HEK293 (cell line): ENCODE measurements around the gene GAP43.

ENCODE experiments used
- CTCF ChIA-PET: fragments of 350-600 bp; formaldehyde crosslinking; extraction: SDS; loops from one replicate; lab custom pipeline; 2021; ENCODE audit warnings: antibody characterized with exemption; lab: Yijun Ruan, JAX
- POLR2A ChIA-PET: fragments of 300-600 bp; formaldehyde crosslinking; extraction: SDS; loops from one replicate; lab custom pipeline; 2020; ENCODE audit warnings: antibody characterized with exemption, inconsistent platforms; lab: Yijun Ruan, JAX
- H3K27ac ChIP-seq: fragments of 200-500 bp; sonication (Bioruptor generic); 2 replicates; pipeline ENCODE4 v1.5.1; 2014; ENCODE audit warnings: low read depth, low read length, control low read depth, inconsistent platforms; ENCODE audit errors: extremely low read depth
- H3K36me3 ChIP-seq, 2 experiments: fragments of 200-500 bp in 1 of 2; sonication (Bioruptor generic) in 1 of 2; 1 replicate in 1 of 2; 2 replicates in 1 of 2; pipeline ENCODE4 v1.5.1; 2014 to 2017; ENCODE audit warnings: inconsistent platforms in 2 of 2, low read length in 2 of 2; ENCODE audit not compliant: control insufficient read depth in 2 of 2, insufficient read depth in 1 of 2
- H3K4me1 ChIP-seq: fragments of 200-500 bp; sonication (Bioruptor generic); 2 replicates; pipeline ENCODE4 v1.5.1; 2014; ENCODE audit warnings: mild to moderate bottlenecking, low read length, inconsistent platforms; ENCODE audit not compliant: control insufficient read depth, insufficient read depth
- H3K4me3 ChIP-seq: 2 replicates; pipeline ENCODE4 v1.5.1; 2011; ENCODE audit warnings: low read depth, mild to moderate bottlenecking, control low read depth, low read length, moderate library complexity
- H3K9me3 ChIP-seq: fragments of 200-500 bp; sonication (Bioruptor generic); 2 replicates; pipeline ENCODE4 v1.5.1; 2014; ENCODE audit warnings: low read depth, low read length, inconsistent platforms; ENCODE audit not compliant: control insufficient read depth, insufficient read depth
- AEBP2 ChIP-seq: fragments of 450-650 bp; formaldehyde crosslinking; IDR thresholded peaks from 2 replicates; pipeline ENCODE4 v1.5.1; 2016; ENCODE audit warnings: missing biosample characterization, missing genetic modification characterization, borderline replicate concordance
- BCL11B ChIP-seq: fragments of 450-650 bp; formaldehyde crosslinking; IDR thresholded peaks from 2 replicates; pipeline ENCODE4 v1.5.1; 2016; ENCODE audit warnings: low read depth, missing biosample characterization, missing genetic modification characterization
- HIC1 ChIP-seq: fragments of 450-650 bp; formaldehyde crosslinking; IDR thresholded peaks from 2 replicates; pipeline ENCODE4 v1.5.1; 2016; ENCODE audit warnings: missing biosample characterization, missing genetic modification characterization
- INSM2 ChIP-seq: fragments of 450-650 bp; formaldehyde crosslinking; IDR thresholded peaks from 2 replicates; pipeline ENCODE4 v1.5.1; 2016; ENCODE audit warnings: missing biosample characterization, missing genetic modification characterization
- MYNN ChIP-seq: fragments of 450-650 bp; formaldehyde crosslinking; IDR thresholded peaks from 2 replicates; pipeline ENCODE4 v1.5.1; 2016; ENCODE audit warnings: missing biosample characterization, missing genetic modification characterization, borderline replicate concordance
- RBAK ChIP-seq: fragments of 450-650 bp; formaldehyde crosslinking; IDR thresholded peaks from 2 replicates; pipeline ENCODE4 v1.5.1; 2016; ENCODE audit warnings: missing biosample characterization, missing genetic modification characterization
- SCRT1 ChIP-seq: fragments of 450-650 bp; formaldehyde crosslinking; IDR thresholded peaks from 2 replicates; pipeline ENCODE4 v1.5.1; 2016; ENCODE audit warnings: missing biosample characterization, missing genetic modification characterization, borderline replicate concordance
- SCRT2 ChIP-seq: fragments of 450-650 bp; formaldehyde crosslinking; IDR thresholded peaks from 2 replicates; pipeline ENCODE4 v1.5.1; 2016; ENCODE audit warnings: missing biosample characterization, missing genetic modification characterization
- TRIM28 ChIP-seq: IDR thresholded peaks from 2 replicates; pipeline ENCODE4 v1.6.1; 2011; ENCODE audit warnings: low read length, control low read depth, borderline replicate concordance
- ZIC2 ChIP-seq: fragments of 450-650 bp; formaldehyde crosslinking; IDR thresholded peaks from 2 replicates; pipeline ENCODE4 v1.5.1; 2016; ENCODE audit warnings: missing biosample characterization, missing genetic modification characterization
- ZNF529 ChIP-seq: fragments of 450-650 bp; formaldehyde crosslinking; IDR thresholded peaks from 2 replicates; pipeline ENCODE4 v1.5.1; 2017; ENCODE audit warnings: missing genetic modification characterization, missing biosample characterization; ENCODE audit not compliant: insufficient replicate concordance
- ZNF621 ChIP-seq: fragments of 450-650 bp; formaldehyde crosslinking; IDR thresholded peaks from 2 replicates; pipeline ENCODE4 v1.5.1; 2017; ENCODE audit warnings: missing biosample characterization, missing genetic modification characterization
- ZNF76 ChIP-seq: fragments of 450-650 bp; formaldehyde crosslinking; IDR thresholded peaks from 2 replicates; pipeline ENCODE4; 2016; ENCODE audit warnings: low read depth, missing biosample characterization, missing genetic modification characterization, borderline replicate concordance
- TF ChIP-seq, protein P1 (sequence below): fragments of 450-650 bp; formaldehyde crosslinking; IDR thresholded peaks from 2 replicates; pipeline ENCODE4 v1.5.1; 2016; ENCODE audit warnings: missing biosample characterization, missing genetic modification characterization
- TF ChIP-seq, protein P2 (sequence below): fragments of 450-650 bp; formaldehyde crosslinking; IDR thresholded peaks from 2 replicates; pipeline ENCODE4 v1.5.1; 2016; ENCODE audit warnings: missing biosample characterization, missing genetic modification characterization
- TF ChIP-seq, protein P3 (sequence below): fragments of 450-650 bp; formaldehyde crosslinking; IDR thresholded peaks from 2 replicates; pipeline ENCODE4; 2016; ENCODE audit warnings: missing biosample characterization, missing genetic modification characterization
- TF ChIP-seq, protein P4 (sequence below): fragments of 450-650 bp; formaldehyde crosslinking; optimal IDR thresholded peaks from 2 replicates; pipeline ENCODE3; 2016; ENCODE audit warnings: missing biosample characterization, mild to moderate bottlenecking, missing genetic modification characterization

GAP43 gene

DNA sequence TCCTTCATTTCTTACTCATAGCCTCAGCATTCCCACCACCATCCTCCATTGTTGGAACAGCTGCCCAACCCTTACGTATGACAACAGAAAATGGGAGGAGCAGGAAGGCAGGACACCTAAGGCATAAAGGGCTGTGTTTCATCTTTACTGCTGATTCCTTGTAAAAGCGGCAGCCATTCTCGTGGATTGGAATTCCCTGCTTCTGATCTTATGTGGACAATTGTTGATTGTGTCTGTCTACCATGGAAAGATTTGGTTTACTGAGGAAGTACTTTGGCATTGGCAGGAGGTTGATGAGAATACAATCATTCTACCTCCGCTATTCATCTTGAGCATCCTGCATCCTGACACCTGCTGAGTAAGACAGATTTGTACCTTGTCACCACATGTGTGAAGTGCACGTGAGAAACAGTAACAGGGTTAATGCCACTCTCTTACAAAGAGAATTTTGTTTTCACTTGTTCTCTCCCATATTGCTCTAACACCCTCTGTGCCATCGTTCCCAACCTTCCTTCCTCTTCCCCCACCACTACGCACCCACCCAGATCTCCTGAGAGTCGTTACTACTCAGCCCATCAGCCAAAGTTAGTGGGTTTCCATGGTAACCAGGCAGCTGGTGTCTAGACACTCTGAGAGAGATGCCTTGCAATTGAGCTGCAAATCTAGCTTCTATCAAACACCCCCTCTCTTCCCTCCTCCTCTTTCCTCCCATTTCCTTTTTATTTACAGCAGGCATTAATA is 75.7 kb downstream of the GAP43 start:
- ChIA-PET POLR2A (no interaction called here), CTCF (no interaction called here)
- no peak overlapping the region for H3K27ac ChIP-seq

More for the DNA sequence above, 75.7 kb downstream of the GAP43 start:
- no peak overlapping the region for H3K4me3 ChIP-seq
- TF ChIP-seq AEBP2 (tag by site-specific recombination) (no peak), ZNF76 (no peak), ZIC2 (tag by site-specific recombination) (no peak), BCL11B (tag by site-specific recombination) (no peak), SCRT1 (tag by site-specific recombination) (no peak), ZNF621 (tag by site-specific recombination) (no peak), SCRT2 (tag by site-specific recombination) (no peak), ZNF529 (tag by site-specific recombination) (no peak), HIC1 (no peak), MYNN (no peak), TRIM28 (no peak), INSM2 (tag by site-specific recombination) (no peak), RBAK (tag by site-specific recombination) (no peak)
- TF ChIP-seq, protein P1, sequence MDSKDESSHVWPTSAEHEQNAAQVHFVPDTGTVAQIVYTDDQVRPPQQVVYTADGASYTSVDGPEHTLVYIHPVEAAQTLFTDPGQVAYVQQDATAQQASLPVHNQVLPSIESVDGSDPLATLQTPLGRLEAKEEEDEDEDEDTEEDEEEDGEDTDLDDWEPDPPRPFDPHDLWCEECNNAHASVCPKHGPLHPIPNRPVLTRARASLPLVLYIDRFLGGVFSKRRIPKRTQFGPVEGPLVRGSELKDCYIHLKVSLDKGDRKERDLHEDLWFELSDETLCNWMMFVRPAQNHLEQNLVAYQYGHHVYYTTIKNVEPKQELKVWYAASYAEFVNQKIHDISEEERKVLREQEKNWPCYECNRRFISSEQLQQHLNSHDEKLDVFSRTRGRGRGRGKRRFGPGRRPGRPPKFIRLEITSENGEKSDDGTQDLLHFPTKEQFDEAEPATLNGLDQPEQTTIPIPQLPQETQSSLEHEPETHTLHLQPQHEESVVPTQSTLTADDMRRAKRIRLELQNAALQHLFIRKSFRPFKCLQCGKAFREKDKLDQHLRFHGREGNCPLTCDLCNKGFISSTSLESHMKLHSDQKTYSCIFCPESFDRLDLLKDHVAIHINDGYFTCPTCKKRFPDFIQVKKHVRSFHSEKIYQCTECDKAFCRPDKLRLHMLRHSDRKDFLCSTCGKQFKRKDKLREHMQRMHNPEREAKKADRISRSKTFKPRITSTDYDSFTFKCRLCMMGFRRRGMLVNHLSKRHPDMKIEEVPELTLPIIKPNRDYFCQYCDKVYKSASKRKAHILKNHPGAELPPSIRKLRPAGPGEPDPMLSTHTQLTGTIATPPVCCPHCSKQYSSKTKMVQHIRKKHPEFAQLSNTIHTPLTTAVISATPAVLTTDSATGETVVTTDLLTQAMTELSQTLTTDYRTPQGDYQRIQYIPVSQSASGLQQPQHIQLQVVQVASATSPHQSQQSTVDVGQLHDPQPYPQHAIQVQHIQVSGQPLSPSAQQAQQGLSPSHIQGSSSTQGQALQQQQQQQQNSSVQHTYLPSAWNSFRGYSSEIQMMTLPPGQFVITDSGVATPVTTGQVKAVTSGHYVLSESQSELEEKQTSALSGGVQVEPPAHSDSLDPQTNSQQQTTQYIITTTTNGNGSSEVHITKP (tag by site-specific recombination): no peak
- TF ChIP-seq, protein P2, sequence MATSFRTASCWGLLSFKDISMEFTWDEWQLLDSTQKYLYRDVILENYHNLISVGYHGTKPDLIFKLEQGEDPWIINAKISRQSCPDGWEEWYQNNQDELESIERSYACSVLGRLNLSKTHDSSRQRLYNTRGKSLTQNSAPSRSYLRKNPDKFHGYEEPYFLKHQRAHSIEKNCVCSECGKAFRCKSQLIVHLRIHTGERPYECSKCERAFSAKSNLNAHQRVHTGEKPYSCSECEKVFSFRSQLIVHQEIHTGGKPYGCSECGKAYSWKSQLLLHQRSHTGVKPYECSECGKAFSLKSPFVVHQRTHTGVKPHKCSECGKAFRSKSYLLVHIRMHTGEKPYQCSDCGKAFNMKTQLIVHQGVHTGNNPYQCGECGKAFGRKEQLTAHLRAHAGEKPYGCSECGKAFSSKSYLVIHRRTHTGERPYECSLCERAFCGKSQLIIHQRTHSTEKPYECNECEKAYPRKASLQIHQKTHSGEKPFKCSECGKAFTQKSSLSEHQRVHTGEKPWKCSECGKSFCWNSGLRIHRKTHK (tag by site-specific recombination): no peak
- TF ChIP-seq, protein P3, sequence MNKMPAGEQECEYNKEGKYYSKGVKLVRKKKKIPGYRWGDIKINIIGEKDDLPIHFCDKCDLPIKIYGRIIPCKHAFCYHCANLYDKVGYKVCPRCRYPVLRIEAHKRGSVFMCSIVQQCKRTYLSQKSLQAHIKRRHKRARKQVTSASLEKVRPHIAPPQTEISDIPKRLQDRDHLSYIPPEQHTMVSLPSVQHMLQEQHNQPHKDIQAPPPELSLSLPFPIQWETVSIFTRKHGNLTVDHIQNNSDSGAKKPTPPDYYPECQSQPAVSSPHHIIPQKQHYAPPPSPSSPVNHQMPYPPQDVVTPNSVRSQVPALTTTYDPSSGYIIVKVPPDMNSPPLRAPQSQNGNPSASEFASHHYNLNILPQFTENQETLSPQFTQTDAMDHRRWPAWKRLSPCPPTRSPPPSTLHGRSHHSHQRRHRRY: no peak
- TF ChIP-seq, protein P4, sequence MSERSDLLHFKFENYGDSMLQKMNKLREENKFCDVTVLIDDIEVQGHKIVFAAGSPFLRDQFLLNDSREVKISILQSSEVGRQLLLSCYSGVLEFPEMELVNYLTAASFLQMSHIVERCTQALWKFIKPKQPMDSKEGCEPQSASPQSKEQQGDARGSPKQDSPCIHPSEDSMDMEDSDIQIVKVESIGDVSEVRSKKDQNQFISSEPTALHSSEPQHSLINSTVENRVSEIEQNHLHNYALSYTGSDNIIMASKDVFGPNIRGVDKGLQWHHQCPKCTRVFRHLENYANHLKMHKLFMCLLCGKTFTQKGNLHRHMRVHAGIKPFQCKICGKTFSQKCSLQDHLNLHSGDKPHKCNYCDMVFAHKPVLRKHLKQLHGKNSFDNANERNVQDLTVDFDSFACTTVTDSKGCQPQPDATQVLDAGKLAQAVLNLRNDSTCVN (tag by site-specific recombination): no peak
- H3K4me1 ChIP-seq: no peaks in the 10 kb centered on the region
- no peaks in the 10 kb centered on the region for H3K9me3 ChIP-seq
- H3K36me3 ChIP-seq: no peaks in the 10 kb centered on the region
